HG02588 (cell line): ENCODE results near the gene SV2B.

Experiments
- ATAC-seq: cut with Tn5 transposase; IDR thresholded peaks from one replicate; pipeline ENCODE4 v1.9.1; 2021; ENCODE audit warnings: mild to moderate bottlenecking, moderate library complexity; ENCODE audit not compliant: unreplicated experiment

SV2B gene

DNA sequence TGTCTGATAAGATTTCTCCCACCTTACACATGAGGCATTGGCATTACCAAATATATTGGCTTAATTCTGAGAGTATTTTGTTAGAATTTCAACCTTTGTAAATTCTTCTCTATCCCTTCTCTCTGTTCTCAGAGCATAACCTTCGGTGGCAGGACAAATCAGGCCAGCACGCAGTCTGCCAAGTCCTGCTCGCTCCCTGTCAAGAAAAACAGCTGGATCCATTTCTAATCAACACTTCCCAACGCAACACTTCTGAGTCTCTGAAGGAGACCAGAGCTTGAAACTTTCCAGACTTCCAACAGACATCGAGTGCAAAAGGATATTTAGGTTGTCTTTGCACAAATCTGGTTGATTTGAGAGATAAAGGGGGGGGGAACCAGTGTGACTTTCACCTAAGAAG lies 125.7 kb downstream of the SV2B start:
- no peak for ATAC-seq

DNA sequence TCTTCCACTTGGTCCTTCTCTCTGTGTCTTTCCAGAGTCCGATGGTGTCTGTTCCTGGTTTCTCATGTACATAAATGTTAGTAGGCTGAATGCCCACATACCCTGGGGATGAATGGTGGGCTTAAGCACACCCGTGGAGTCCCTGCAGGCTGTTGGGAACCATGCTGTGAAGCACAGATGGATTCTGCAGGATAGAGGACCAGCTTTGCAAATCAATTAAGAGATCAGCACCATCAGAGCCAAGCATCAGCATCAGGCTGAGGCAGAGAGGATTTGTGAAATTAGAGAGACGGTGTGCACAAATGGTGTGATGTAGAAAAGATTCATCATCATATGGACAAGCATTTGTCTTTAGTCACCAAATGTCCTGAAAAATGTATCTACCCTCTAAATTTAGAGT lies 127.1 kb downstream of the SV2B start:
- no peak for ATAC-seq

DNA sequence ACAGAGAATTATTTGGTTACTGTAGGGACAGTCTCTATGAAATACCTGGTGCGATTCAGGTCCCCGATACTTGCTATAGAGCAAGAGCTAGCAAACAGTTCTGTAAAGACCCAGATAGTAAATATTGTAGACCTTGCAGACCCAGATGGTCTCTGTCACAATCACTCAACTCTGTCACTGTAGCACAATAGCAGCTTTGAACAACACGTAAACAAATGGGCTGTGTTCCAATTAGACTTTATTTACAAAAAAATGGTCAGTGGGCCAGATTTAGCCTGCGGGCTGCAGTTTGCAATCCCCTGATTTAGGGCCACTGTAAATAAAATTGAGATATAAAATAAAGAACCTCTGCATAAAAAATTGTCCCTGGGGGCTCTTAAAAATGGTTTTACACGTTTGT lies 127.7 kb downstream of the SV2B start:
- no peak for ATAC-seq

DNA sequence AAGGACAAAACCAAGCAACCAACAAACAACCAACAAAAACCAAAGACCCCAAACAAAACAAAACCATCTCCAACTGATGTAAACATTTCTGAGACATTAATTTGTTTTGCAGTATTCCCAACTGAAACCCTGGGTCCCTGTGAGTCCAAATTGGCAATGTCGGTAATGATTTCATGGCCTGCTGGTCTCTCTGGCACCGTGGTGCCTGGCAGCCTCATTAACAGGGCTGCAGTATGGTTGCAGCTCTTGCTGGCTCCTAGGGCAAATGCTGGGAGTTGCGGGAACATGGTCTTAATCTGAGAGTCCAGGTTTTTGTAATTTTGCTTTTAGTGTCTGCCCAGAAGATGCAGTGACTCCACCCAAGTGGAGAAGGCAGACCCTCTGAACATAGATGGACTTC lies 128.3 kb downstream of the SV2B start:
- ATAC-seq: no peak

DNA sequence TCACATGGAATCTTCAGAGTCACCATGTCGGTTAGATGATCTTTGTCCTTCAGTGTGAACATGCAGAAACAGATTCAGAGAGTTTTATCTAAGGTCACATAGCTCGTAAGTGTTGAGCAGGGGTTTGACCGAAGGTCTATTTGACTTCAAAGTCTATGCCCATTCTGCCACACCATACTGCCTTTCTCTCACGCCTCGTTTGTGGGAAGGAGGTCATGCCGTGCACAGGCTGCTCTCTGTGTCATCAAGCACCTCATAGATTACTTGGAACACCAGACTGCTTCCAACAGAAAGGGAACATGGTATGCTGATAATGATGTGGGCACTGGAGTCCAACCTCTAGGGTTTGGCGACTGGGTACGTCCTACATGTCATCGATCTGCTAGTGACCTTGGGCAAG lies 128.8 kb downstream of the SV2B start:
- no peak for ATAC-seq

DNA sequence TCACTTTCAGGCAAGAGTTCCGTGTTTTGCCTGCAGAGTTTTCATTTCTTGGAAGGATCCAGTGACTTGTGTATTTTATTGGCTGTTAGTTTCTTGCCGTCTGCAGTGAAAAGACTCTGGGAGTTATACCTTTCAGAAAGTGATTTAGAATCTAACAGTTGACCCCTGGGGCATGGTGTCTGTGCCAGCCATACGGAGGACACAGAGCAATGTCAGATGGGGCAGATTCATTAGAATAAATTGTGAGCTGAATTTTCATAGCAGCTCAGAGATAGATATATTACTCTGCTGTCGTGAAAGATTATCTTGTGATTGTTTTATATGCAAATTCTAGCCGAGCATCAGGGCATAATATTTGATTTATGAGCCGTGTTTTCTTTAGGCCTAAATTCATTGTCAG lies 131.6 kb downstream of the SV2B start:
- no peak for ATAC-seq

DNA sequence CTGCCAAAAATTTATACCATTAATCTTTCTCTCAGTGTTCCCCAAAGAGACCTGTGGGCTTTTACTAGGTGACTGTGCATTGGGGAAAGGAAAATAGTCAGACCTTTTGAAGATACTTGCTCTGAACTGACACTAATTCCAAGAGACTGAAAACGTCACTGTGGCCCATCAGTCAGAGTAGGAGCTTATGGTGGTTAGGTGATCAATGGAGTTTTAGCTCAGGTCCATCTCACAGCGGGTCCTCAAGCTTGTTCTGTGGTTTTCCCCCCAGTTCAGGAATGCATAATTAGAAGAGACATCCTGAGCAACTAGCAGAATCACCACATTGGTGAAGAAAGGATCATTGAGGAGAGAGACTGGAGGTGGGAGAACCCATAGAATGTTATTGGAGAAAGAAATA lies 134.7 kb downstream of the SV2B start:
- no peak for ATAC-seq

DNA sequence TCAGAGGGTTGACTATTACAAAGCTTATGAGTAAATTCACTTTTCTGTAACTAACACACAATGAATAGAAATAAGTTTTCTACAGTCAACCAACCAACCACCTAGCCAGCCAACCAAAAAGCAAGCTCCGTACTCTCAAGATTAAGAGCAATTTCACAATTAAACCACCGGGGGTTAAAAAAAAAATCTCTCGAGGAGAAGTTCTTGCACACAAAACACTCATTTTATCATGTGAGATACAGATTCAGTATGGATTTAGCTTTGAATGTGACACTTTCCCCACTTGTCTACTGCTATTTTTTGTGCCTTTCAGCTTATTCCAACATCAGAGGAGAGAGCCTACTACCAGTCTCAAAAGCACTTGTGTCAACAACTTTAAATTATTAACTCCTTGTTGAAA lies 135.3 kb downstream of the SV2B start:
- ATAC-seq: no peak

DNA sequence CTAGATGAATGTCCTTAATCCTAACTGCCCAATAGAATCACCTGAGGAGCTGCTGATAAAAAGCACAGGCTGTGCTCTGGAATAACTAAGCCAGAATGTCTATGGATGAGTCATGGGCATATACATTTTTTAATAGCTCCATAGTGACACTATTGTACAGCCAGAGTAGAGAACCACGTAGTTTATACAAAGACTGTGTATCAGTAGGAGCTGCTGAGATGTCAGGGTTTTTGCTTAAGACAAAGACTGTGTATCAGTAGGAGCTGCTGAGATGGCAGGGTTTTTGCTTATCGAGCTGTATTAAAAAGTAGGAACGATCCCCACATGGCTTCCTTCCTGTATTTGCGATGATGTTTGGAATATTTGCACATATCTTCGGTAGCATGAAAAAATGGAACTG lies 137.4 kb downstream of the SV2B start:
- ATAC-seq: no peak

DNA sequence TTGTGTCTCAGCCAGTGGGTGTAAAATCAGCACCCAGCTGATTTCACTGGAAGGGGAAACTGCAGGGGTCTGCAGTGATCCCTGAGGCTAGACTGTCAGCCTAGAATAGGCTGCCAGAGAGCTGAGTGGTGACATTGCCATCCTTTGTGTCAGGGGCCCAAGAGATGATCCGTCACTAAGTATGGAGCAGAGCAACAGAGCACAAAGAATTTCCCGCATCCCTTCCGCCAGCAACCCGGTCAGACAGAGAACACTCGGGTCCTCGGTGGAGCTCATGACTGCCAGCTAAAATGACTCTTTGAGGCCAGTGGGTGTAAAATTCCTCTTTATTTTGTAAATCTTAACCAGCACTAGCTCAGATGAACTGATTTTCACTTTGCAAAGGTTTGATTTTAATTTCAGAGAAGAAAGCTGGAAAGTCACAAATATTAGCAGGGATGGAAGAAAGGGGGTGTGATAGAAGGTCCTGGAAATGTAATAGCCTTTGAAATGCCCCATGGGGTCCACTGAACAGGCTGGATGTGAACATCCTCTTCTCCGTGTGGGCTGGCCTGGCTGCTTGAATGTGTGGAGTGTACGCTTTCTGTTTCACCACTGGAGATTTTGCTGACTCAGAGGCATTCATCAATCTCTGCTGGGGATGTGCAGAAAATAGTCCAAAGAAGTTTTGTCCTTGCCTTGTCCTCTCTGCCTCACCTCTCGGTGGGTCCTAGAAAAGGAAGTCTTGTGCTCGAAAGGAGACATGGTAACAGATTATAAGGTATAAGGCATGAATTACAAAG lies 138.8 kb downstream of the SV2B start:
- no peak for ATAC-seq

DNA sequence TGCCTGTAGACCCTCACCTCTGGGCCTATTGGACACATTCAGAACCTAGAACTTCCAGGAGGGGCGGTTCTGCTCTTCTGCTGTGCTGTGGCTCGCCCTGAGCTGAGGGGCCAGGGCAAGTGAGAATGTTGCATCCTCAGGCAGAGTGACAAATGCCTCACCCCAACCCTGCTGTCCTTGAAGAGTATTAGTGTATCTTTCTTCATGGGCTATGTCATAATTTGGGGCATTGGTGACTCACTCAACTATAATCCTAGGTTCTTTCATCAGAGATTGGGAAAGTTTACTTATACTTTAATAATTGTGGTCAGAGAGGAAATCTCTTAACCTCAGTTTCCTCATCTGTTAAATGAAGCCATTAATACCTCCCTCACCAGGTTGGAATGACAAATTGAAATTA lies 143.8 kb downstream of the SV2B start:
- ATAC-seq: no peak

DNA sequence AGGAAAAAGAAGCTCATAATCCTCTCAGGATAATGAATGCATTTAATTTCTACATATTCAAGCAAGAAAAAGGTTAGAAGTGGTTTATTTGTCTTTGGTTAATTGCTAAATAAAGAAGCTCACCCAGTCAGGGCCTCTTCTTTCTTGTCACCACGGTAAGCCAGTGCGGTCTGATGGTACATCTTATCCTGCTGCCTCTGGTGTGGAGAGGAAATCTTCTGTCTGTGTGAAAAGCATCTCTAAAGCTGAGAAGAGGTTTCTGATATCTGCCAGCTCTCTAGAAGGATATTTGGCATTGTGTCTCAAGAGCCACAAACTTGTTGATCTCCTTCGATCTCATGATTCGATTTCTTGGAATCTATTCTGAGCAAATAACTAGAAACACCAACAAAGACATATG lies 144.9 kb downstream of the SV2B start:
- no peak for ATAC-seq

DNA sequence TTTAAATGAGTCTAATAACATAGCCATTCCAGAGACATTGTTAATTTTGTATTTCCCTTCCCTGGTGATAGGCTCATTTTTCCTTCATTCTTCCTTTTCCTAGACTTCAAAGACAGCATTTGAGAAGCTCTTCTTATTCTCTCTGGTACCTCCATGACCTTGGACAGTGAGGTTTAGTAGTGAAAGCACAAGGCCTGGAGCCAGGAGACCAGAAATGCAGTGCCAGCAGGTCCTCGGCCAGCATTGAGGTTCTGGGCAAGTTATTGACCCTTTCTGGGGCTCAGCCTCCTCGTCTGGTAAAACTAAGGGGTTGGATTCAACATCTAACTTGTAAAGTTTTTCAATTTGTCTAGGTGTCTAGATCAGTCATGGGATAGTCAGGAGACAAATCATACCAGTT lies 146.9 kb downstream of the SV2B start:
- no peak for ATAC-seq

DNA sequence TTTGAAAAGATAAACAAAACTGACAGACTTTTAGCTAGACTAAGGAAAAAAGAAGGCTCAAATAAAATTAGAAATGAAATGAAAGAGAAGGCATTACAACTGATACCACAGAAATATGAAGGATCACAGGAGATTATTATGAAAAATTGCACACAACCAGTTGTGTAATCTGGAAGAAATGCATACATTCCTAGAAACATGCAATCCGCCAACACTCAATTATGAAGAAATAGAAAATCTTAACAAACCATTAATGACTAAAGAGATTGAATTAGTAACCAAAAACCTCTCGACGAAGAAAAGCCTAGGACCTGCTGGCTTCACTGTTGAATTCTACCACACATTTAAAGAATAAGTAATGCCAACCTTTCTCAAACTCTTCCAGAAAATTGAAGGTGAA lies 149.5 kb downstream of the SV2B start:
- no peak for ATAC-seq

DNA sequence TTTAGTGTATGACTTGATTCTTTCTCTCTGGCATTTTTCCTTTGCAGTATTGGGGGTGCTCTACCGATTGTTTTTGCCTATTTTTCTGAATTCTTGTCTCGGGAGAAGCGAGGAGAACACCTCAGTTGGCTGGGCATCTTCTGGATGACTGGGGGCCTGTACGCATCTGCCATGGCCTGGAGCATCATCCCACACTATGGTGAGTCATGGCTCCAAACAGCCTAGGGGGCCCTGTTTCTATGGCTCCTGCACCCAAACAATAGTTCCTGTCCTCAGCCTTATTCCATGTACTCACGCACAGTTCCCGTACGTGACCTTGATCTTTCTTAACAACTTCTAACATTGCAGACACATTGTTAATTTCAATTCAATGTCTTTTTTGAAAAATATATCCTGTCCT lies 152.3 kb downstream of the SV2B start:
- ATAC-seq: no peak

DNA sequence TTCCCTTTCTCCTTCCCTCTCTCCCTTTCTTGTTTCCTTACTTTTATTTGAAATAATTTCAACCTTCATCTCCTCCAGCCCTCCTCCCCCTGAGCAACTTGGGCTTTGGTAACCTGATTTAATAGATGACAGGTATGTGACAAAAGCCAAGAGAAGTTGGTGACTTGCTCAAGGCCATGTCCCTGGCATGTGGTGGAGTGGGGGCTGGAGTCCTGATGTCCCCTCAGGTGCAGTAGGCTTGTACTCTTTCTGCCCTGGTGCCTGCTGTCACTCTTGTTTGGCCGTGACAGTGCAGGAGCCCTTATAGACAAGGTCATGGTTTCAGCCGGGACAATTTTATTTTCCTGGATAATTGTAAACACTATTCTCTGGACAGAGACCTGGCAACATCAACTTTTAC lies 152.7 kb downstream of the SV2B start:
- no peak for ATAC-seq

DNA sequence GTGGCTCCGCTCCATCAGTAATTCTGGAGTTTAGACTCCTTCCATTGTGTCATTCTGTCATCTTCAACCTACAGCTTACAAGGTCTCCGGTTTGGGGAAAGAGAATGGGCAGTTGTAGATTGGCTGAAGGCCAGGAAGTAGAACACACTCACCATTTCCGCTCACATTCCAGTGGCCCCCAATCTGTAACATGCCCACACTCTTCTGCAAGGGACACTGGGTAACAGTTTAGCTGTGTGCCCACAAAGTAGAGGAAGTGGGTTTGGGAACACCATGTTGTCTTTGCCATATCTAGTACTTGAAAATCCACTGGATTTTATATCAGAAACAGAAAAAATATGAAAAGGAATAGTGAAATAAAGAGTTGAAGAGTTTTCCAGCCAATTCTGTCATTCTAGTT lies 153.5 kb downstream of the SV2B start:
- no peak for ATAC-seq

DNA sequence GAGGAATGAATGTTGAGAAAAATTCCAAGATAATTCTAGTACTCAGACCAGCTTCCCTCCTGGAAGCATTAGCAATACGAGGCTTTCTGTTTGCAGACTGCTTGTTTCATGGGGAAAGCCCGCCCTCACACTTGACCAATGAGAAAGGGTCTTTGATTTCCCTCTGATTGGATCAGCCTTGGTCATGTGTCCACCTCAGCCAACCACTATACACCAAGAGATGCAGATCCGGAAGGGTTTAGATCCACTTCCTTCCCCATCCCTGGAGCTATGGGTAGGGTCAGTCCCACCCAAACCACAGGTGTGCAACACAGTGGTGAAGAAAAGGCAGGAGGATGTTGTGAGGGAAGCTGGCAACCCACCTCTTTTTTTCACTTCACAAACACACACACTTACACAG lies 154.7 kb downstream of the SV2B start:
- ATAC-seq: no peak

DNA sequence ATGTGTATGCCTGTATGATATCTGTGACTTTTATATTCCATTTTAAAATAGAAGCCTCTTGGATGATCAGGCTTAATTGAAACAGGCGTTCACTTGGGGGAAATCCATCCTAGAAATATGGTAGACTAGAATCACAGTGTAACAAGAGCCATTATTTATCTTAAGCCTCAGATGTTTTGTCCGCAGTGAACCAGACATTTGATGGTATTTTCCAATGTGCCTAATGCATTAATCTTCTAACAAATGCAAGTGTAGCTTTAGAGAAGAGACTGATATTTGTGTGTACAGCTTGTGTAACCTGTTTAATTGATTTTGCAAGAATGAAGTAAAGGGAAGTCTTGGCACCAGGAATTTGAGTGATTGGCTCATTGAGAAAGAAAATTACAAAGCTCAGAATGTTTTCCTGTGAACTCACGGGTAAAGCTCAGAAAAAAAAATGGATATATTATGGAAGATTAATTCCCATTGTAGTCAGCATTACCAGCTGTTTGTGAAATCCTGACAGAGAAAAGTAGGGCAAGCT lies 155.7 kb downstream of the SV2B start:
- ATAC-seq: no peak

DNA sequence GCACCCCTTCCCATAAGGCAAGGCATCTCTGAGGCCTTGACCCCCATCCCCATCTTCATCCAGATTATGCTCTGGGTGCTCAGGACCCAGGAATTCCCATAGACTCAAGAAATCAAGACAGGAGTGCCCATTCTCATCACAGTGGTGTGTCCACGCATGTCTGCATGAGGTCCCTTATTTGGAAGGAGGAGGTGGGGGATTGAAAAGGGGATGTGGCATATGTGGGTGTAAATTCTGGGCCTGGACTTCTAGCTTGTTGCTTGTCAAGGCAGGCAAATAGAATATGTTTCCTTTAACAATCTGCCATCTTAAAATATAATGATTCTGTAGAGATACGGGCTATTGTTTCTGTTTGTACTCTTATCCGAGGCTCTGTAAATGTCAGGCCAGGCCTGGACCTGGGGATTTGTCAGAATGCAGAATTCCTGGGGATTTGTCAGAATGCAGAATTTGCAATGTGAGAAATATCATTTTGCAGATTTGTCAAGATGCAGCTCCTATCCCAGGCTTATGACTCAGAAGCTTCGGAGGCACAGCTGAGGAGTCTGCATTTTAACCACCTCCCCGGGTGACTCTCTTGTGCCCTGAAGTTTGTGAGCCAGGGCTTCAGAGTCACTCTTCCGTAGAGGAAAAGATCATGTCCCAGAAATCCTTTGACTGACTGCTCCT lies 157.8 kb downstream of the SV2B start:
- no peak for ATAC-seq

DNA sequence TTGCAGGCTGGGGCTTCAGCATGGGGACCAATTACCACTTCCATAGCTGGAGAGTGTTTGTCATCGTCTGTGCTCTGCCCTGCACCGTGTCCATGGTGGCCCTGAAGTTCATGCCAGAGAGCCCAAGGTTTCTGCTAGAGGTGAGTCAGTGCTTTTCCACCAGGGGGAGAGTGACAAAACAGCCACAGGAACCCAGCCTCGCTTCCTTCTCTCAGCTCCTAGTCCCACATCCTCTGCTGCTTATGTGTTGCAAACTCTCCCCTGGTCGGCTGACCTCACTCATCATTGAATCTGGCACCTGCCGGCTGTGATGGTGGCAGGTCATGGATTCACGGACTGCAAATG lies 158.3 kb downstream of the SV2B start:
- no peak for ATAC-seq

DNA sequence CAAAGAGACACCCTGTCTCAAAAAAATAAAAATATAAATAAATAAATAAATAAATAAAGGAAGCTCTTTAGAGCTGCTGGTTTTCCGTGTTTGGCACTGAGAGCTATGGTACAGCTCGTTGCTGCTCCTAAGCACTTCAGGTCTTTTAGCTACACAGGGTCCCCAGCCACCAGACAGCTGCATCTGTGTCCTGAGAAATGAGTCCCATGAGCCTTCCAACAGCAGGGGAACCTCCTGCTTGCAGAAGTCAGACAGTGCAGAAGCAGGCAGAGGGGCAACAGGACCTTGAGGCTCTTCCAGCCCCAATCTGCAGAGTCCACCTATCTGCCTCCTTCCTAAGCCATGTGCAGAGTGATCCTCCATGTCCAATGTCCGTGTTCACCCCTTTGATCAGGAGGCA lies 159.0 kb downstream of the SV2B start:
- ATAC-seq: no peak

DNA sequence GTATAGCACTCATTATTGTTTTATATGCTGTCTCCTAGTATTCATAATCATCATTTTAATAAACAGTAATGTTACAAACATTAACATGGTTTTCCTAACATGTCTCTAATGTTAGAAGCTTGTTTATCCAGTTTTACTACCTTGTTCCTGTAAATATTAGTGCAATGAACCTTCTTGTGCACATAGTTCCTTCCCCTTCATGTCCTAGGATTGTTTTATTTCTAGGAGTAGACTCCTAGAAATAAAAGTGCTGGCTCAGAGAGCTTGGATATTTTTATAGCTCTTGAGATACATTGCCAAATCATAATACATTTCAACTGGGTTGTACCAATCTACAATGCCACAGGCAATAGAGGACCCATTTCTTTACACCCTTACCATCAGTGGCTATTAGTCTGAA lies 161.3 kb downstream of the SV2B start:
- no peak for ATAC-seq
